ENCODE measurements around the gene KIF5B. TPM values are rescaled to one million over a fixed set of nuclear protein-coding genes. Genes with fewer than 3 reads are reported as not detected.

Gene KIF5B
- total and polyA plus RNA-seq, 2 donors (not counting 3 experiments of a cell fraction or from before 2014, with no cell fraction given): 24.7 to 159 TPM

DNA sequence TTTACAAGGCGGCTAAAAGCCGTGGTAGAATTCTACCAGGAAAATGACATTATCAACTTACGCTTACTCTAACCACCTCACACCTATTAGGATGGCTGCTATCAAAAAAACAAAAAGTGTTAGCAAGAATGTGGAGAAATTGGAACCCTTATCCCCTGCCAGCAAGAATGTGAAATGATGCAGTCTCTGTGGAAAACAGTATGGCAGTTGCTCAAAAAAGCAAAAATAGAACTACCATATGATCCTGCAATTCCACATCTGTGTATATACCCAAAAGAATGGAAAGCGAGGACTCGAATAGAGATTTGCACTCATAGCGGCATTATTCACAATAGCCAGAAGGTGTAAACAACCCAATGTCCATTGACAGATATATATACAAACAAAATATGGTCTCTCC lies 61.3 kb downstream of the KIF5B start:
- Histone ChIP-seq H3K27me3 (ENCODE audit: control insufficient read depth in 2 of 2, insufficient read depth in 2 of 2, low read length in 2 of 2) (peaks cover 0 to 3% of the 10 kb centered on the region in 2 experiments), H3K79me2 (ENCODE audit: control insufficient read depth, insufficient read depth, low read length) (no peaks in the 10 kb centered on the region), H3K9me1 (replicated peaks; ENCODE audit: control insufficient read depth, extremely low read depth, insufficient read depth, low read length) (no peaks in the 10 kb centered on the region), H2AFZ (ENCODE audit: low read depth, low read length) (no peak overlapping the region), H3K9me3 (replicated peaks; ENCODE audit: control insufficient read depth, insufficient read depth, low read length) (no peaks in the 10 kb centered on the region), H4K20me1 (replicated peaks; ENCODE audit: control insufficient read depth, extremely low read depth, insufficient read depth, low read length) (no peaks in the 10 kb centered on the region), H3K36me3 (ENCODE audit: control insufficient read depth in 2 of 2, extremely low read depth in 1 of 2, insufficient read depth in 2 of 2, low read length in 2 of 2) (no peaks in the 10 kb centered on the region), H3K4me1 (ENCODE audit: control insufficient read depth, extremely low read depth, insufficient read depth, low read length) (no peaks in the 10 kb centered on the region), H3K4me2 (ENCODE audit: insufficient read depth, low read length) (no peak overlapping the region), H3K27ac (ENCODE audit: insufficient read depth, low read depth, low read length) (no peak overlapping the region), H3K9ac (replicated peaks; ENCODE audit: extremely low read depth, insufficient read depth, low read length) (no peak overlapping the region), H3K4me3 (replicated peaks in 1 of 3; ENCODE audit: insufficient read depth in 1 of 3, low read depth in 1 of 3, low read length in 3 of 3) (no peak overlapping the region)
- intact Hi-C loops (cut with micrococcal nuclease): no loop called here
- no TSS peak for BruUV-seq (replicated peaks)
- CTCF ChIA-PET: no interaction called here
- DNase-seq (ENCODE audit: low read depth, low spot score): no peak
- FAIRE-seq: no peak
- dilution Hi-C loops (cut with MboI; ENCODE audit: extremely low pct_ligation_motif_present, low sequenced_read_pairs): no loop called here
- POLR2A ChIA-PET: no interaction called here
- TF ChIP-seq EZH2 (IDR thresholded peaks at IDR 0.05; ENCODE audit: borderline replicate concordance, low read depth, low read length, severe bottlenecking) (no peak), MYC (IDR thresholded peaks at IDR 0.05; ENCODE audit: low read depth, low read length) (no peak), POLR2AphosphoS5 (IDR thresholded peaks at IDR 0.05; ENCODE audit: insufficient read depth, low read depth, low read length) (no peak), POLR2A (IDR thresholded peaks at IDR 0.05; ENCODE audit: low read depth, low read length) (no peak), GATA2 (IDR thresholded peaks at IDR 0.05; ENCODE audit: insufficient read depth, insufficient read length, low read depth, low read length) (no peak), JUN (IDR thresholded peaks at IDR 0.05; ENCODE audit: borderline replicate concordance, insufficient read depth, insufficient read length, low read depth) (no peak), FOS (IDR thresholded peaks at IDR 0.05; ENCODE audit: borderline replicate concordance, insufficient read depth, low read length) (no peak), CTCF (IDR thresholded peaks at IDR 0.05; ENCODE audit: extremely low read depth in 1 of 2, insufficient read depth in 1 of 2, low read depth in 1 of 2, low read length in 2 of 2) (no peak)
- TF ChIP-seq, protein P1, sequence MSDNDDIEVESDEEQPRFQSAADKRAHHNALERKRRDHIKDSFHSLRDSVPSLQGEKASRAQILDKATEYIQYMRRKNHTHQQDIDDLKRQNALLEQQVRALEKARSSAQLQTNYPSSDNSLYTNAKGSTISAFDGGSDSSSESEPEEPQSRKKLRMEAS (IDR thresholded peaks at IDR 0.05; ENCODE audit: insufficient read depth, insufficient read length): no peak
